MV-4-11 (cell line): Measurements from ENCODE around the gene SIGLEC5.

Source experiments
- DNase-seq: peaks from one replicate; lab custom pipeline; 2025; lab: John Stamatoyannopoulos, UW

The SIGLEC5 gene

DNA sequence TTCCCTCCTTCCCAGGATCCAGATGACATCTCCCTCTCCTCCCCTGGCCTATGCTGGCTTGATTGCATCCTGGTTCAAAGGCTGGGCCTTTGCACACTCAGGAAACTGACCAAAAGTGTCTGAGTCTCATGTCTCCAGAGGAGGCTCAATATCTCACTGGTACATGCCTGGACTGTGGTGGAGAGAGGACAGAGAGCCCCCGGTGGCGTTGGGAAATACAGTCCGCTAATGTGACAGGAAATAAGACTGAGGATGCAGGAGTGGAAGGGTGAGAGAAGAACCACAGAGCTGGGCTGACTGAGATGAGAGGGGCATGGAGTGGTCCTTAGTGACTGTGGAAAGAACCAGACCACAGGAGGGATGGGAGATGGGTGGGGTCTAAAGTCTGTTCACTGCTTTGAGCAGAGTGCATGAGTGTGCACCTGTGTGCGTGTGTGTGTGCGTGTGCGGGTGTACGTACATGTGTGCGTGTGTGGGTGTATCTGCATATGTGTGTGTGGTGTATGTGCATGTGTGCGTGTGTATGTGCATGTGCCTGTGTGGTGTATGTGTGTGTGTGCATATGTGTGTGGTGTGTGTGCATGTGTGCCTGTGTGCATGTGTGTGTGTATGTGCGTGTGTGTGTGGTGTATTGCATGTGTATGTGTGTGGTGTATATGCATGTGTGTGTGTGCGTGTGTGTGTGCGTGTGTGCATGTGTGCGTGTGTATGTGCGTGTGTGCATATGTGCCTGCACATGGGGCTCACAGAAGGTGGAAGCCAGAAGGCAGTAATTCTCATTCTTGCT is 1.9 kb downstream of the SIGLEC5 start:
- peak; percentile 33 for DNase-seq

DNA sequence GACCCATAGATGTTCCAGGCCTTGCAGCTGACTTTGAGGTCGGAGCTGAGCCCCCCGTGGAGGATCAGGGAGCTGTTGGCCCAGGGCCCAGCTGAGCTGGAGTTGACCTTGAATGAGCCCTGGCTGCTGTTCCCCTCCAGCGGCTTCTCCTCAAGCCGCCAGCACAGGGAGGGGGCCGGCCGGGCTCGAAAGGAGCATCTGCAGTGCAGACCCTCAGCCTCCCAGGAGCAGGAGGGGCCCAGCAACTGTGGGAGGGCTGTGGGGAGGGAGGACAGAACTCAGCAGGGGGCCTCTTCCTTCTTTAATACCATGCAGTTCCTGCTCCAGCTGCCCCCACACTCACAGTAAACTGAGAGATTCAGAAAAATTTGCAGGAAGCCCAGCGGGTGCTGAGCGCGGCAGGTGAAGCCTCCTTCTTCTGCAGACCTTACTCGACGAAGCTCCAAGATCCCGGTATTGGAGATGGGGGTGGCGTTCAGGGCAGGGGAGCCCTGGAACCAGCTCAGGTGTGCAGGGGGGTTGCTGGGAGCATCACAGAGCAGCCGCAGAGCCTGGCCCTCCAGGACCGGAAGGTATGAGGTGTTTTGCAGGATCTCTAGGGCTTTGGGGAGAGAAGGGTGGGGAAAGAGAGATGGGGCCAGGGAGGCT is 2.6 kb downstream of the SIGLEC5 start:
- no peak for DNase-seq

GRCh38 chr19:51626675-51627074 is 3.5 kb downstream of the SIGLEC5 start:
- no peak for DNase-seq

- peak; percentile 99 for DNase-seq
Observed at GRCh38 chr19:51621178-51621577, 9.0 kb downstream of the SIGLEC5 start.

GRCh38 chr19:51615991-51616390 is 14.2 kb downstream of the SIGLEC5 start:
- DNase-seq = no peak

- no peak for DNase-seq
Observed at GRCh38 chr19:51614789-51615188, 15.4 kb downstream of the SIGLEC5 start.

- DNase-seq = no peak
Observed at GRCh38 chr19:51610576-51610975, 19.6 kb downstream of the SIGLEC5 start.

DNA sequence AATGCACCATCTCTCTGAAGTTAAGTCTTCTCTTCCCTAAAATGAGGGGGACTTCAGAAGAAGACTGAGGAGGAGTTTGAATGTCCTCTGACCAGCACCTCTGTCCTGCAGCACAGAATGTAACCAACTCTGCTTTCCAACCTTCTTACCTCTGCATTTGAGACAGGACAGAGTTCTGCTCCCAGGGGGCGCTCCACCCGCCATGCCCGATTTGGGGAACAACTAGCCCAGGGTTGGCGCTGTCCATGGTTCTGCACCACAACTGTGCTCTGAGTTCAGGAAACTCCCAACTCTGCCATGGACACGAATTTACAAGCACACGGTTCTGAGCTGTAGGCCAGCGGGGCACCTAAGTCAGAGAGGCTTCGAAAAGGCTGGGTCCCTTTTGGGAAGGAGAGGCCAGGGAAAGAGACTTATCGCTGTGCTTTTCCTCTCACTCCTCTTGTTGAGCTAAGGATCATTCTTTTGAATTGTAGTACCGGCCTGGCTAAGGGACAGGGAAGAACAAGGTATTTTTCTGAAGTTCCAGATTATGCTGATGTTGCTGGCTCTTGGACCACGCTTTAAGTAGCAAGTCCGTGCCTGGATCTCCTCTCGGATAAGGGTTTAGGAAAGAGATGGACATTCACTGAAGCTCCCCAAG is 22.2 kb downstream of the SIGLEC5 start:
- DNase-seq = peak; percentile 83

- DNase-seq = peak; percentile 86
Observed at GRCh38 chr19:51607077-51607476, 23.1 kb downstream of the SIGLEC5 start.

- DNase-seq = peak; percentile 28
Observed at GRCh38 chr19:51602189-51602854, 27.9 kb downstream of the SIGLEC5 start.

DNA sequence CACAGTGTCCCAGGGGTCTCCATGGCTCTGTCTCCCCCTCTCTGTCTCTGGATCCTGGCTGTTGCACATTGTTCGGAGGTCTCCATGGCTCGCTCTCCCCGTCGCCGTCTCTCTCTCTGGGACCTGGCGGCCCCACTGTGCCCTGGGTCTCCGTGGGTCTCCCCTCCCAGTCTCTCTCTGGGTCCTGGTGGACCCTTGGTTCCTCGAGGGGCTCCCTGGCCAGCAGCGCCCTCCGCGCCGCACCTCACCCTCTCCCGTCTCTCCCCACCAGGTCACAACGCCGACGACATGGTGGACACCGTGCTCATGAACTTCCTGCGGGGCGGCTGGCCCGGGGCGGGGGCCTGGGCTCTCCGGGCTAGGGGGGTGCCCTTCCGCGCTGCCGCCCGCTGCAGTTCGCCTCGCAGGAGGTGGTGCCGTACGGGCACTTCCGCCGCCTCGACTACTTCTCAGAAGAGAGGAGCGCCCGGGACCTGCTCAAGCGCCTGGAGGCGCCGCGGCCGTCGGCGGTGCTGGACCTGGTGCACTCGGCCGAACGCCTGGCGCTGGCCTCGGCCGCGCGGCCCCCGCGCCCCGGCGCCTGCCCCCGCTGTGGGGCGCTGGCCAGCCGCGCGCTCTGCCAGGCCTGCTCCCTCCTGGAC is 29.1 kb downstream of the SIGLEC5 start:
- DNase-seq = no peak

GRCh38 chr19:51599084-51599483 is 31.1 kb downstream of the SIGLEC5 start:
- no peak for DNase-seq

- DNase-seq = no peak
Observed at GRCh38 chr19:51598159-51598915, 31.9 kb downstream of the SIGLEC5 start.

GRCh38 chr19:51595190-51596175 is 34.7 kb downstream of the SIGLEC5 start:
- peak; percentile 69 for DNase-seq

DNA sequence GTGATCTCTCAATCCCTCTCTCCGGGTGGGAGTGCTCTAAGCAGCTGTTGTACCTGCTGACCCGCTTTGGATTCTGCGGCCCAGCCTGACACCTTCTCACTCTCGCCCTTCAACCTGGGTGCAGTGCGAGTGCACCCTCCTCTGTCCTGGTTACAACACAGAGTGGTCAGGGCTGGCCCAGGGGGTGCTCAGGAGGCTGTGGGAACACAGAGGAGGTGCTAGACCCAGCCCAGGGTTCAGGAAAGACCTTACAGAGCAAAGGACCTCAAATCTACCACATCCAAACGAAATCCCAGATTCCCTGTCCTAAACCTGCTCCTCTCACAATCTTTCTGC is 35.5 kb downstream of the SIGLEC5 start:
- DNase-seq = no peak

DNA sequence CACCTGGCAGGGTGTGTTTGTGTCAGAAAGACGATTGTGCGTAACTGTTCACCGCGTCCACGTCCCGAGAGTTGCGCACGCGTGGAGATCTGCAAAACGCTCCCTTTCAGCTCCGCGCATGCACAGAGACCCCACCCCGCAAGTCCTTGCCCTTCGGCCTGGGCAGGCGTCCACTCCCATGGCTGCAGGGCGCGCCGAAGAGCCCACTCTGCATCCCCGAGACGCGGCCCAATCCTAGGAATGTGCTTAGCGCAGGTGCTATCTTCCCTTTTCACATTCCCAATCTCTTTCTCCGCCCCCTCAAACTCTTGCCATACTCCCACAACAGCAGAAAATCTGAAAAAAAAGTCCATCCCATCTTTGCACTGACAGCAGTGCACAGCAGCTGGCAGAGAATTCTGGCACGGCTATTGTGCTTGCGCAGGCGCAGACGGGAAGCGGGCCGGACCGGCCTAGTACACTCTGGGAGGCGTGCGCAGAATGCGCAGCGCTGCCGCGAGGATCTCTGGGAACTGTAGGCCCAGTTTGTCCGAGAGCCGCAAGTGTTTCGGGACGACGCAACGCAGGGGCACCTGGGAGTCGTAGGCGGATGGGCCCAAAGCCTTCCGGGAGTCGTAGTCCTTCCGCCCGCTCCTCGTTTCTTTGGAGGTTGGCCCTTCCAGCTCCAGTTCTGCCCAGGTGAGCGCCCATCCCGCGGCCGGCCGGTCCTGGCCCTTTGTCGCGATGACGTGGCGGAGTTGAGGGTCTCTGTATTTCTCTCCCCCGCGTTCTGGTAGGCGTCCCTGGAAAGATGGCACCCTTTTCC is 36.0 kb downstream of the SIGLEC5 start:
- peak; percentile 99 for DNase-seq

DNA sequence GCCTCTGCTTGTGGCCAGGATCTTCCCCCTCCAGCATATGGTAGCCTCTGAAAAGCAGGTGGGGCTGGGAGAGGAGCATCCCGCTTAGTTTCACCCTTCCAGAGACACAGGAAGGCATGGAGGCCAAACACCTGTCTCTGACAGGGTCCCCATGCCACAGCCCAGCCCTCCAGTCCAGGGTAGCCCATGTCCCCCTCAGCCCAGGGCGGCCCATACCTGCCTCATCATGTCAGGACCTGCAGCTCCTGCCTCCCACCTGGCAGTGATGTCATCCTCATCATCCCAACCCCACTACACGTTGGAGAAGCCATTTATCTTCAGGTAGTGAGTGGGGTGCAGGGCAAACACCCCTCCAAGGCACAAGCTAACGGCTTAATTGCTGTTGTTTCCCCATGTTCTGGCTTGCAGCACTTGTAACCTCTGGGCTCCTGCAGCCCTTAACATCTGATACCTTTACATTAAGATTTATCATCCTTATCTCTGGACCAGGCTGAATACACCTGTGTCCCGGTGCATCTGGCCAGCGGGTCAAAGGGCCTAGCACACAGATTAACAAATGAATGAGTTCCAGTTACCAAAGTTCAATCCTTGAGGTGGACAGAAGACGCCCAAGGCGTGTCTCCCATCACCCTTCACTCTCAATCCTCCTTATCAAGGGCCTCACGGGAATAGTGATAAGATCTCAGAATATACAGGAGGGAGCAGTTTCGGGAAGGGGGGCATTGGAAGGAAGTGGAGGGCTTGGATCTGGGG is 36.9 kb downstream of the SIGLEC5 start:
- no peak for DNase-seq

- DNase-seq = no peak
Observed at GRCh38 chr19:51592521-51592920, 37.7 kb downstream of the SIGLEC5 start.

GRCh38 chr19:51590441-51590840 is 39.8 kb downstream of the SIGLEC5 start:
- no peak for DNase-seq
